Caco-2 (cell line): ENCODE results near the gene SV2B. TPM values are rescaled to one million over a fixed set of nuclear protein-coding genes. Genes with fewer than 3 reads are reported as not detected.

Source experiments
- BruUV-seq: library from RNA; stranded (reverse); fragments of 400-500 nt; replicated peaks from 2 replicates; lab custom pipeline; 2021; lab: Mats Ljungman, UMichigan
- CTCF ChIA-PET: fragments of 300-600 bp; sonication (Branson Sonifier 250); formaldehyde crosslinking; loops from one replicate; lab custom pipeline; 2022; ENCODE audit warnings: antibody characterized with exemption; lab: Charles Lee
- POLR2A ChIA-PET: fragments of 300-600 bp; sonication (Branson Sonifier 250); formaldehyde crosslinking; loops from one replicate; lab custom pipeline; 2022; ENCODE audit warnings: antibody characterized with exemption; lab: Charles Lee
- DNase-seq, 2 experiments: peaks; one replicate each; pipeline versions ENCODE4 v3.0.0 to v3.0.0-alpha.2; 2020 to 2022
- H3K27me3 ChIP-seq: replicated peaks from 2 replicates; pipeline ENCODE4 v1.6.0; 2011; ENCODE audit warnings: low read length; ENCODE audit not compliant: control insufficient read depth, insufficient read depth
- H3K36me3 ChIP-seq: 2 replicates; pipeline ENCODE4 v1.5.1; 2011; ENCODE audit warnings: low read length; ENCODE audit not compliant: control insufficient read depth, insufficient read depth
- H3K4me1 ChIP-seq: fragments of 250-450 bp; sonication (Bioruptor Pico); 2 replicates; pipeline ENCODE4 v1.5.1; 2020; ENCODE audit warnings: mild to moderate bottlenecking
- H3K4me3 ChIP-seq: 2 replicates; pipeline ENCODE4 v1.5.1; 2011; ENCODE audit warnings: low read depth, mild to moderate bottlenecking, control low read depth, low read length
- H3K9me3 ChIP-seq: fragments of 250-450 bp; sonication (Bioruptor Pico); 2 replicates; pipeline ENCODE4 v1.5.1; 2020; ENCODE audit warnings: mild to moderate bottlenecking, moderate library complexity
- H3K27ac Mint-ChIP-seq: one replicate; pipeline ENCODE4 v1.8.0; 2022; ENCODE audit warnings: mixed read lengths; ENCODE audit not compliant: unreplicated experiment
- H3K27me3 Mint-ChIP-seq: one replicate; pipeline ENCODE4 v1.8.0; 2022; ENCODE audit warnings: mixed read lengths; ENCODE audit not compliant: insufficient read depth, unreplicated experiment
- H3K36me3 Mint-ChIP-seq: one replicate; pipeline ENCODE4 v1.8.0; 2022; ENCODE audit warnings: mild to moderate bottlenecking, mixed read lengths; ENCODE audit not compliant: insufficient read depth, unreplicated experiment
- H3K4me1 Mint-ChIP-seq: one replicate; pipeline ENCODE4 v1.8.0; 2022; ENCODE audit warnings: low read depth, mixed read lengths; ENCODE audit not compliant: unreplicated experiment
- H3K4me3 Mint-ChIP-seq: one replicate; pipeline ENCODE4 v1.8.0; 2022; ENCODE audit warnings: mild to moderate bottlenecking, moderate library complexity, mixed read lengths; ENCODE audit not compliant: unreplicated experiment
- H3K9me3 Mint-ChIP-seq: one replicate; pipeline ENCODE4 v1.8.0; 2022; ENCODE audit warnings: mixed read lengths; ENCODE audit not compliant: unreplicated experiment
- intact Hi-C: fragments of 100-400 bp; cut with micrococcal nuclease; formaldehyde crosslinking; loops from one replicate; pipeline ENCODE4 v1.10.0; 2022; ENCODE audit not compliant: unreplicated experiment
- total RNA-seq: library from RNA; stranded (reverse); gene quantifications from 2 replicates; pipeline ENCODE4 v1.2.3, GENCODE V29; 2022
- TF ChIP-seq, protein P1 (sequence below), 2 experiments: fragments of 200-600 bp in 1 of 2; IDR thresholded peaks; 1 replicate in 1 of 2; 2 replicates in 1 of 2; pipeline versions ENCODE4 v1.5.1 to v1.8.0; 2011 to 2022; ENCODE audit warnings: antibody characterized with exemption in 1 of 2, control low read depth in 1 of 2, inconsistent platforms in 1 of 2, low read depth in 1 of 2, low read length in 1 of 2, mild to moderate bottlenecking in 1 of 2, moderate library complexity in 1 of 2; ENCODE audit not compliant: insufficient read depth in 1 of 2, severe bottlenecking in 1 of 2, unreplicated experiment in 1 of 2

SV2B gene
- total RNA-seq, 1 experiment from 2014 or later, result not detected

DNA sequence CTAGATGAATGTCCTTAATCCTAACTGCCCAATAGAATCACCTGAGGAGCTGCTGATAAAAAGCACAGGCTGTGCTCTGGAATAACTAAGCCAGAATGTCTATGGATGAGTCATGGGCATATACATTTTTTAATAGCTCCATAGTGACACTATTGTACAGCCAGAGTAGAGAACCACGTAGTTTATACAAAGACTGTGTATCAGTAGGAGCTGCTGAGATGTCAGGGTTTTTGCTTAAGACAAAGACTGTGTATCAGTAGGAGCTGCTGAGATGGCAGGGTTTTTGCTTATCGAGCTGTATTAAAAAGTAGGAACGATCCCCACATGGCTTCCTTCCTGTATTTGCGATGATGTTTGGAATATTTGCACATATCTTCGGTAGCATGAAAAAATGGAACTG lies 137.4 kb downstream of the SV2B start:
- no TSS peak for BruUV-seq
- no peak for DNase-seq
- CTCF ChIA-PET, result no interaction called here
- no peaks in the 10 kb centered on the region for H3K27me3 Mint-ChIP-seq
- Histone ChIP-seq H3K36me3 (no peaks in the 10 kb centered on the region), H3K9me3 (no peaks in the 10 kb centered on the region), H3K4me1 (no peaks in the 10 kb centered on the region), H3K27me3 (no peaks in the 10 kb centered on the region), H3K4me3 (no peak overlapping the region)
- TF ChIP-seq, protein P1, sequence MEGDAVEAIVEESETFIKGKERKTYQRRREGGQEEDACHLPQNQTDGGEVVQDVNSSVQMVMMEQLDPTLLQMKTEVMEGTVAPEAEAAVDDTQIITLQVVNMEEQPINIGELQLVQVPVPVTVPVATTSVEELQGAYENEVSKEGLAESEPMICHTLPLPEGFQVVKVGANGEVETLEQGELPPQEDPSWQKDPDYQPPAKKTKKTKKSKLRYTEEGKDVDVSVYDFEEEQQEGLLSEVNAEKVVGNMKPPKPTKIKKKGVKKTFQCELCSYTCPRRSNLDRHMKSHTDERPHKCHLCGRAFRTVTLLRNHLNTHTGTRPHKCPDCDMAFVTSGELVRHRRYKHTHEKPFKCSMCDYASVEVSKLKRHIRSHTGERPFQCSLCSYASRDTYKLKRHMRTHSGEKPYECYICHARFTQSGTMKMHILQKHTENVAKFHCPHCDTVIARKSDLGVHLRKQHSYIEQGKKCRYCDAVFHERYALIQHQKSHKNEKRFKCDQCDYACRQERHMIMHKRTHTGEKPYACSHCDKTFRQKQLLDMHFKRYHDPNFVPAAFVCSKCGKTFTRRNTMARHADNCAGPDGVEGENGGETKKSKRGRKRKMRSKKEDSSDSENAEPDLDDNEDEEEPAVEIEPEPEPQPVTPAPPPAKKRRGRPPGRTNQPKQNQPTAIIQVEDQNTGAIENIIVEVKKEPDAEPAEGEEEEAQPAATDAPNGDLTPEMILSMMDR (IDR thresholded peaks at IDR 0.05; ENCODE audit: insufficient read depth in 1 of 2, low read depth in 1 of 2, low read length in 1 of 2, severe bottlenecking in 1 of 2, unreplicated experiment in 1 of 2), result no peak
- H3K4me1 Mint-ChIP-seq, result no peaks in the 10 kb centered on the region
- no peaks in the 10 kb centered on the region for H3K36me3 Mint-ChIP-seq
- H3K4me3 Mint-ChIP-seq, result no peak overlapping the region
- POLR2A ChIA-PET, result interaction anchor here (0.5 kb wide), 1 partner anchor 9 kb away, joined by 4 read pairs; no protein-coding TSS in a partner anchor
- H3K27ac Mint-ChIP-seq, result no peak overlapping the region
- intact Hi-C loops, result no loop called here
- H3K9me3 Mint-ChIP-seq, result no peaks in the 10 kb centered on the region

DNA sequence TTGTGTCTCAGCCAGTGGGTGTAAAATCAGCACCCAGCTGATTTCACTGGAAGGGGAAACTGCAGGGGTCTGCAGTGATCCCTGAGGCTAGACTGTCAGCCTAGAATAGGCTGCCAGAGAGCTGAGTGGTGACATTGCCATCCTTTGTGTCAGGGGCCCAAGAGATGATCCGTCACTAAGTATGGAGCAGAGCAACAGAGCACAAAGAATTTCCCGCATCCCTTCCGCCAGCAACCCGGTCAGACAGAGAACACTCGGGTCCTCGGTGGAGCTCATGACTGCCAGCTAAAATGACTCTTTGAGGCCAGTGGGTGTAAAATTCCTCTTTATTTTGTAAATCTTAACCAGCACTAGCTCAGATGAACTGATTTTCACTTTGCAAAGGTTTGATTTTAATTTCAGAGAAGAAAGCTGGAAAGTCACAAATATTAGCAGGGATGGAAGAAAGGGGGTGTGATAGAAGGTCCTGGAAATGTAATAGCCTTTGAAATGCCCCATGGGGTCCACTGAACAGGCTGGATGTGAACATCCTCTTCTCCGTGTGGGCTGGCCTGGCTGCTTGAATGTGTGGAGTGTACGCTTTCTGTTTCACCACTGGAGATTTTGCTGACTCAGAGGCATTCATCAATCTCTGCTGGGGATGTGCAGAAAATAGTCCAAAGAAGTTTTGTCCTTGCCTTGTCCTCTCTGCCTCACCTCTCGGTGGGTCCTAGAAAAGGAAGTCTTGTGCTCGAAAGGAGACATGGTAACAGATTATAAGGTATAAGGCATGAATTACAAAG lies 138.8 kb downstream of the SV2B start:
- BruUV-seq, result no TSS peak
- Mint-ChIP-seq H3K4me1 (no peaks in the 10 kb centered on the region), H3K9me3 (no peaks in the 10 kb centered on the region), H3K27ac (no peak overlapping the region), H3K27me3 (no peaks in the 10 kb centered on the region), H3K36me3 (no peaks in the 10 kb centered on the region), H3K4me3 (no peak overlapping the region)
- Histone ChIP-seq H3K4me1 (no peaks in the 10 kb centered on the region), H3K36me3 (no peaks in the 10 kb centered on the region), H3K9me3 (no peaks in the 10 kb centered on the region), H3K27me3 (no peaks in the 10 kb centered on the region), H3K4me3 (no peak overlapping the region)
- ChIA-PET POLR2A (no interaction called here), CTCF (no interaction called here)
- TF ChIP-seq, protein P1 (IDR thresholded peaks at IDR 0.05; ENCODE audit: insufficient read depth in 1 of 2, low read depth in 1 of 2, low read length in 1 of 2, severe bottlenecking in 1 of 2, unreplicated experiment in 1 of 2), result no peak
- intact Hi-C loops, result no loop called here
- DNase-seq, result no peak

DNA sequence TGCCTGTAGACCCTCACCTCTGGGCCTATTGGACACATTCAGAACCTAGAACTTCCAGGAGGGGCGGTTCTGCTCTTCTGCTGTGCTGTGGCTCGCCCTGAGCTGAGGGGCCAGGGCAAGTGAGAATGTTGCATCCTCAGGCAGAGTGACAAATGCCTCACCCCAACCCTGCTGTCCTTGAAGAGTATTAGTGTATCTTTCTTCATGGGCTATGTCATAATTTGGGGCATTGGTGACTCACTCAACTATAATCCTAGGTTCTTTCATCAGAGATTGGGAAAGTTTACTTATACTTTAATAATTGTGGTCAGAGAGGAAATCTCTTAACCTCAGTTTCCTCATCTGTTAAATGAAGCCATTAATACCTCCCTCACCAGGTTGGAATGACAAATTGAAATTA lies 143.8 kb downstream of the SV2B start:
- Histone ChIP-seq H3K4me1 (no peaks in the 10 kb centered on the region), H3K9me3 (no peaks in the 10 kb centered on the region), H3K36me3 (no peaks in the 10 kb centered on the region), H3K27me3 (no peaks in the 10 kb centered on the region), H3K4me3 (no peak overlapping the region)
- POLR2A ChIA-PET, result no interaction called here
- no peaks in the 10 kb centered on the region for H3K4me1 Mint-ChIP-seq
- intact Hi-C loops, result no loop called here
- H3K36me3 Mint-ChIP-seq, result no peaks in the 10 kb centered on the region
- CTCF ChIA-PET, result no interaction called here
- no peak overlapping the region for H3K4me3 Mint-ChIP-seq
- no TSS peak for BruUV-seq
- TF ChIP-seq, protein P1 (IDR thresholded peaks at IDR 0.05; ENCODE audit: insufficient read depth in 1 of 2, low read depth in 1 of 2, low read length in 1 of 2, severe bottlenecking in 1 of 2, unreplicated experiment in 1 of 2), result no peak
- DNase-seq, result no peak
- no peaks in the 10 kb centered on the region for H3K9me3 Mint-ChIP-seq
- peaks cover 5% of the 10 kb centered on the region for H3K27me3 Mint-ChIP-seq
- no peak overlapping the region for H3K27ac Mint-ChIP-seq
